Hepatocyte (in vitro differentiated cells): ENCODE measurements around the gene EDEM3.

Experiments used
- CTCF ChIP-seq: fragments of 200-600 bp; sonication (generic); IDR thresholded peaks from 2 replicates; pipeline ENCODE4 v1.5.1; 2016; ENCODE audit warnings: antibody characterized with exemption, mild to moderate bottlenecking; ENCODE audit not compliant: poor library complexity
- EZH2 ChIP-seq: fragments of 200-600 bp; sonication (generic); IDR thresholded peaks from 2 replicates; pipeline ENCODE4 v1.6.1; 2016; ENCODE audit warnings: antibody characterized with exemption, mild to moderate bottlenecking, borderline replicate concordance

- TF ChIP-seq EZH2 (no peak), CTCF (no peak)
Measured at GRCh38 chr1:184655185-184655584, 99.5 kb downstream of the EDEM3 start.
